ENCODE data around the gene ARVCF. TPM values are rescaled to one million over a fixed set of nuclear protein-coding genes. Genes with fewer than 3 reads are reported as not detected.

ARVCF gene
- total RNA-seq, 3 donors from 2014 or later = 11.2 to 15.3 (median 15.1) TPM

DNA sequence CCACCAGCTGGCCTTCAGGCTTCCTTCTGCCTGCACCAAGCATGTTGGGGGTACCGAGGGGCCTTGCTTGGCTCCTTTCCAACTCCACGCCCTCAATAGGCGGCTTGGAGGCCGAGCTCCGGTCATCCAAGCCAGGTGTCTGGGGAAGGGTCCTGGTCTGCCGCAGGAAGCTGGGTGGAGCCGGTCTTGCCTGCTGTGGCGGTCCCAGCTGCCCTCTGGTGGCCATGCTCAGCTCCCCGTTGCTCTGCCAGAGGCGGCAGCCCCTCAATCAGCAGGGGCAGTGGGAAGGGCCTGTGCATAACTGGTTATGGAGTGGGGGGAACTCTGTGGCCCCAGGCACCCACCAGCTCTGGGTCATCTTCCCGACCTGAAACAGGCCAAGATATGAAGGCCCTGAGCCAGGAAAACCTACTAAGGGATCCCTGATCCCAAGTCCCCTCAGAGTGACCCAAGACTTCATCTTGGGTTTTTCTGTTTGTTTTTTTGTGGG lies 3.2 kb downstream of the ARVCF start:
- ATAC-seq (no peak), DNase-seq (peak; percentile 50 to 57 (median 55))
- intact Hi-C loops (cut with DNase I, micrococcal nuclease) = loop anchor here in 1 of 2 donors (5.0 kb wide), 1 partner anchor 41 kb away; no protein-coding TSS in a partner anchor

DNA sequence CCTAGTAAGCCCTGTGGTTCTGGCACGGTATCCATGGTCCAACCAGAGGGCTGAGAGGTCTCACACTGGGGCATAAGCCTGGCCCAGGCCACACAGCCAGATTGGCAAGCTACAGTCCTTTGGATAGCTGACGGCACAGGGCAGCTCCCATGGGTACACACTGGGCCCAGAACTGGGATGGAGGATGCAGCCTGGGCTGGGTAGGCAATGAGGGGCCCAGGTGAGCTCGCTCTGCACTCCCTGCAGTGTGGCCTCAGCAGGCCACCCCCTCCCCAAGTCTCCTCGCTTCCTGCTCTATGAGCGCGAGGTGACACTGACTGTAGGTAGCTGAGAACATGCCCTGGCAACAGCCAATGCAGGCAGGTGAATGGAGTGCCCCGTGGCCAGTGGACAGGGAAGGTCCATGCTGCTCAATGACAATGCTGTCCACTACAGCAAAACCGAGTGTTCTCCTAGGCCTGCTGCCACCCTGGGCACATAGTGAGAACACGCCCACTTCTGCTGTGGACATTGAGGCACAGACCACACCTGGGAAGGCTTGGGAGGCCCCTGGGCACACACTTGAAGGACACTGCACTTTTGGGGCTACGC lies 3.8 kb downstream of the ARVCF start:
- H3K36me3 ChIP-seq (ENCODE audit: low read depth) = no peaks in the 10 kb centered on the region
- no peak overlapping the region for H3K4me3 ChIP-seq
- peak in 2 of 3 donors; percentile 14 to 42 for DNase-seq
- peaks cover 12% of the 10 kb centered on the region for H3K4me1 ChIP-seq (ENCODE audit: low read depth)
- no peak for ATAC-seq
- intact Hi-C loops (cut with DNase I, micrococcal nuclease) = loop anchor here in 1 of 2 donors (5.0 kb wide), 1 partner anchor 41 kb away; no protein-coding TSS in a partner anchor
- H3K9me3 ChIP-seq = no peaks in the 10 kb centered on the region
- TF ChIP-seq, protein P1, sequence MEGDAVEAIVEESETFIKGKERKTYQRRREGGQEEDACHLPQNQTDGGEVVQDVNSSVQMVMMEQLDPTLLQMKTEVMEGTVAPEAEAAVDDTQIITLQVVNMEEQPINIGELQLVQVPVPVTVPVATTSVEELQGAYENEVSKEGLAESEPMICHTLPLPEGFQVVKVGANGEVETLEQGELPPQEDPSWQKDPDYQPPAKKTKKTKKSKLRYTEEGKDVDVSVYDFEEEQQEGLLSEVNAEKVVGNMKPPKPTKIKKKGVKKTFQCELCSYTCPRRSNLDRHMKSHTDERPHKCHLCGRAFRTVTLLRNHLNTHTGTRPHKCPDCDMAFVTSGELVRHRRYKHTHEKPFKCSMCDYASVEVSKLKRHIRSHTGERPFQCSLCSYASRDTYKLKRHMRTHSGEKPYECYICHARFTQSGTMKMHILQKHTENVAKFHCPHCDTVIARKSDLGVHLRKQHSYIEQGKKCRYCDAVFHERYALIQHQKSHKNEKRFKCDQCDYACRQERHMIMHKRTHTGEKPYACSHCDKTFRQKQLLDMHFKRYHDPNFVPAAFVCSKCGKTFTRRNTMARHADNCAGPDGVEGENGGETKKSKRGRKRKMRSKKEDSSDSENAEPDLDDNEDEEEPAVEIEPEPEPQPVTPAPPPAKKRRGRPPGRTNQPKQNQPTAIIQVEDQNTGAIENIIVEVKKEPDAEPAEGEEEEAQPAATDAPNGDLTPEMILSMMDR (IDR thresholded peaks at IDR 0.05) = no peak

More for the DNA sequence above, 3.2 kb downstream of the ARVCF start:
- no peaks in the 10 kb centered on the region for H3K9me3 ChIP-seq
- H3K4me3 ChIP-seq = no peak overlapping the region
- TF ChIP-seq, protein P1 (IDR thresholded peaks at IDR 0.05) = peak; percentile 13
- H3K4me1 ChIP-seq (ENCODE audit: low read depth) = peaks cover 12% of the 10 kb centered on the region
- no peaks in the 10 kb centered on the region for H3K36me3 ChIP-seq (ENCODE audit: low read depth)

- Histone ChIP-seq H3K9me3 (no peaks in the 10 kb centered on the region), H3K4me1 (ENCODE audit: low read depth) (peaks cover 8% of the 10 kb centered on the region), H3K36me3 (ENCODE audit: low read depth) (no peaks in the 10 kb centered on the region), H3K4me3 (no peak overlapping the region)
- TF ChIP-seq, protein P1 (IDR thresholded peaks at IDR 0.05) = no peak
- no peak for ATAC-seq
- intact Hi-C loops (cut with DNase I, micrococcal nuclease) = loop anchor here in 1 of 2 donors (5.0 kb wide), 1 partner anchor 40 kb away; no protein-coding TSS in a partner anchor
- peak in 2 of 3 donors; percentile 10 to 31 for DNase-seq
These were observed 4.5 kb downstream of the ARVCF start for GRCh38 chr22:20011993-20012740.

DNA sequence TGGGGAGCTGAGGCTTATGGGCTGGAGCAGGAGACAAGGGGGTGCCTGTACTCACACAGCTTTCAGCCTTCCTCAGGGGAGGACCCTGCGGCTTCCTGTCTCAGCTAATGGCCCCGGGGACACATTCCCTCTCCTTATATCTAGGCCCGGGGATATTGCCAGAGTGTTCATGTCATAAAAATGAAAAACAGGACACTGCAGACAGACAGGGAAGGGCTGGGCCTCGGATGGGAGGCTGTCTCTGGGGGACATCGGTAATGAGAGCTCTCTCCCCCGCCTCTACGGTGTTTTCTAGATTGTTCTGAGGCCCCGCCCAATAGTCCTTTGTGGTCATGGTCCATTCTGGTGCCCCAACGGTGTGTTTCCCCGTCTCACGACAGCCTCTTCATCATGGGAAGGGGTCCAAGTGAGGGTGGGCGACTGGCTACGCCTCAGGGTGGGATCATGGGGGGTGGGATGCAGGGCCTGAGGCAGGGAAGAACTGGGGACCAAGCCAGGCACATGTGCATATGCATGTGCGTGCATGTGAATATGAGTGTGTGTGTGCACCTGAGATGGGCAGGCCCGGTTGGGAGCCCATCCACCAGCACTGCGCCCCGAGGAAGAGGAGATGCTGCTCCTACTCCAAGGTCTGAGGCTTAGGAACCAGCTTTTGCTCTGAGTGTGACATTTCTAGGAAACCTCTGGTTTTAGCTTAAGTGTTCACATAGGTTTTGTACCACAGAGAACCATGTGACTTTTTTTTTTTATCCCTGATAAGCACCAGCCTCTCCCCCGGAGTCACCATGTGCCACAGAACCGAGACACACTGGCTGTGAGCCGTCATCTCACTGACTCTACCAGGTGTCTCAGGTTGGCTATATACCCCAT lies 5.3 kb downstream of the ARVCF start:
- Histone ChIP-seq H3K9me3 (no peaks in the 10 kb centered on the region), H3K4me1 (ENCODE audit: low read depth) (peaks cover 6% of the 10 kb centered on the region), H3K4me3 (no peak overlapping the region), H3K36me3 (ENCODE audit: low read depth) (no peaks in the 10 kb centered on the region)
- ATAC-seq = no peak
- intact Hi-C loops (cut with DNase I, micrococcal nuclease) = loop anchor here in 1 of 2 donors (5.0 kb wide), 1 partner anchor 39 kb away; no protein-coding TSS in a partner anchor
- TF ChIP-seq, protein P1 (IDR thresholded peaks at IDR 0.05) = no peak
- DNase-seq = peak in 2 of 3 donors; percentile 8 to 19
